Heart left ventricle (tissue), 16 donors: ENCODE results near the gene ERBB3. TPM values are rescaled to one million over a fixed set of nuclear protein-coding genes. Genes with fewer than 3 reads are reported as not detected.

Experiments
- ATAC-seq, 4 donors: fragments of 200-7000 bp; cut with Tn5 transposase; one replicate each; pipeline ENCODE4 v1.9.1; 2020 to 2022; ENCODE audit warnings: moderate library complexity in 4 of 4, mild to moderate bottlenecking in 3 of 4, moderate number of reproducible peaks in 1 of 4
- DNase-seq, 5 donors: peaks; one replicate each; pipeline ENCODE4 v3.0.0-alpha.2; 2020
- H3K27ac ChIP-seq, 12 donors: fragments of 200-600 bp; sonication (generic) in 4 of 12; one replicate each; pipeline versions ENCODE4 v1.5.0 to v1.8.0; 2016 to 2022; ENCODE audit warnings: mild to moderate bottlenecking in 2 of 12
- H3K27me3 ChIP-seq, 9 donors: fragments of 200-600 bp; sonication (generic) in 2 of 9; one replicate each; pipeline versions ENCODE4 v1.5.1 to v1.8.0; 2016 to 2022; ENCODE audit warnings: mild to moderate bottlenecking in 3 of 9
- H3K36me3 ChIP-seq, 9 donors: fragments of 200-600 bp; sonication (generic) in 2 of 9; one replicate each; pipeline versions ENCODE4 v1.5.0 to v1.8.0; 2018 to 2022; ENCODE audit warnings: mild to moderate bottlenecking in 2 of 9
- H3K4me1 ChIP-seq, 12 donors: fragments of 200-600 bp; sonication (generic) in 4 of 12; one replicate each; pipeline versions ENCODE4 v1.5.0 to v1.8.0; 2016 to 2022; ENCODE audit warnings: mild to moderate bottlenecking in 3 of 12
- H3K4me3 ChIP-seq, 12 donors: fragments of 200-600 bp; sonication (generic) in 4 of 12; one replicate each; pipeline versions ENCODE4 v1.5.0 to v1.8.0; 2017 to 2022; ENCODE audit warnings: mild to moderate bottlenecking in 9 of 12, moderate library complexity in 4 of 12
- H3K9me3 ChIP-seq, 12 donors: fragments of 200-600 bp; sonication (generic) in 4 of 12; one replicate each; pipeline versions ENCODE4 v1.5.0 to v1.8.0; 2016 to 2022; ENCODE audit warnings: mild to moderate bottlenecking in 1 of 12
- POLR2A ChIP-seq, 2 donors: fragments of 450-650 bp; IDR thresholded peaks; one replicate each; pipeline ENCODE4 v1.6.1; 2017; ENCODE audit warnings: antibody characterized with exemption in 2 of 2, mild to moderate bottlenecking in 2 of 2, moderate library complexity in 2 of 2
- WGBS, 4 donors: extraction: QIAGEN DNeasy Blood & Tissue Kit in 2 of 4; methylation state at CpG; one replicate each; pipeline versions ENCODE4 v1.1.5 to v1.1.7; 2013 to 2018; 5-methylcytosine and 5-hydroxymethylcytosine counted together
- intact Hi-C, 10 donors: fragments of 100-400 bp; cut with DNase I; formaldehyde crosslinking; loops; one replicate each; pipeline versions ENCODE4 v1.11.1 to v1.14.2; 2022
- polyA plus RNA-seq, 2 donors: library from polyadenylated mRNA; stranded (reverse); fragments of 200-250 nt; gene quantifications; one replicate each; pipeline ENCODE4 v1.2.3, GENCODE V29; 2013
- total RNA-seq, 9 donors: library from RNA; depleted of rRNA in 2 of 9; stranded (reverse); fragments of >200 nt in 2 of 9; fragmentation: NEBNext Ultra II Directional in 3 of 9; extraction: Animal tissue kit (Norgen Biotek cat#: 25700) in 3 of 9; gene quantifications; one replicate each; pipeline versions ENCODE4 v1.1.0 to v1.2.4, GENCODE V29; 2016 to 2023
- TF ChIP-seq, protein P1 (sequence below), 12 donors: fragments of 200-600 bp; sonication (generic) in 4 of 12; IDR thresholded peaks; one replicate each; pipeline versions ENCODE4 v1.5.0 to v1.8.0; 2018 to 2022; ENCODE audit warnings: antibody characterized with exemption in 12 of 12, mild to moderate bottlenecking in 5 of 12
- donor health status: ischemic (EF 13 %, LVEDD 7.1; RV severe dilation, severe dysfunction).
- donor health status: healthy with polysubstance abuse.
- donor health status: DM: no; HTN: yes; CAD: no.
- donor health status: DM: no; HTN: no; CAD: no.
- donor health status: ischemic (EF 25% LVEDD 6.9; RV normal size, moderate dysfunction).
- donor health status: ischemic (EF 25% LVEDD 5.7; RV mildly dilated, moderate dysfunction).
- donor health status: healthy.
- donor health status: DM: yes; HTN: yes; CAD: no.
- donor health status: ischemic (EF 35%, LVEDD 5.7; RV mildly dilated, moderate dysfunction).
- donor health status: nonischemic (EF 11% LVEDD 7.7; RV severe dilation, severe dysfunction).
- donor health status: DM: yes; HTN: yes; CAD: no.
- donor health status: PGD.
- donor health status: ischemic (EF 29% LVEDD 5.4; RV normal size, mild dysfunction).
- donor health status: nonischemic (EF 23%, LVEDD 6.1; RV moderate dilation, normal function).

Gene ERBB3
- total and polyA plus RNA-seq, 11 donors: 0.90 to 4.5 (median 2.2) TPM

DNA sequence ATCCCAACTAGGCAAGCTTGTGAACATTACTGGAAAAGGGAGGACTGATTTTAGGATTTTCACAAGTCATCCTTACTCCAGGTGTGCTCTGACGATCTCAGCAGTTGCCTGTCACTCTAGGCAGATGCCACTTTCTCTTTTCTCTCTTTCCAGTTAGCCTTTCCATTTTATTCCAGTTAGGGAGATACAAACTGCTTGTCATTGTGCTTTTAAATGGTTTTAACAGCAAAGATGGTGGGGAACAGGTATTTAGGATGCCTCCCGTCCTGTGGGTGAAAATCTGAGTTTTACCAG lies 25.6 kb downstream of the ERBB3 start:
- TF ChIP-seq POLR2A (IDR thresholded peaks at IDR 0.05): no peak
- TF ChIP-seq, protein P1, sequence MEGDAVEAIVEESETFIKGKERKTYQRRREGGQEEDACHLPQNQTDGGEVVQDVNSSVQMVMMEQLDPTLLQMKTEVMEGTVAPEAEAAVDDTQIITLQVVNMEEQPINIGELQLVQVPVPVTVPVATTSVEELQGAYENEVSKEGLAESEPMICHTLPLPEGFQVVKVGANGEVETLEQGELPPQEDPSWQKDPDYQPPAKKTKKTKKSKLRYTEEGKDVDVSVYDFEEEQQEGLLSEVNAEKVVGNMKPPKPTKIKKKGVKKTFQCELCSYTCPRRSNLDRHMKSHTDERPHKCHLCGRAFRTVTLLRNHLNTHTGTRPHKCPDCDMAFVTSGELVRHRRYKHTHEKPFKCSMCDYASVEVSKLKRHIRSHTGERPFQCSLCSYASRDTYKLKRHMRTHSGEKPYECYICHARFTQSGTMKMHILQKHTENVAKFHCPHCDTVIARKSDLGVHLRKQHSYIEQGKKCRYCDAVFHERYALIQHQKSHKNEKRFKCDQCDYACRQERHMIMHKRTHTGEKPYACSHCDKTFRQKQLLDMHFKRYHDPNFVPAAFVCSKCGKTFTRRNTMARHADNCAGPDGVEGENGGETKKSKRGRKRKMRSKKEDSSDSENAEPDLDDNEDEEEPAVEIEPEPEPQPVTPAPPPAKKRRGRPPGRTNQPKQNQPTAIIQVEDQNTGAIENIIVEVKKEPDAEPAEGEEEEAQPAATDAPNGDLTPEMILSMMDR (IDR thresholded peaks at IDR 0.05): no peak
- Histone ChIP-seq H3K27me3 (no peaks in the 10 kb centered on the region), H3K4me1 (peaks cover 0 to 37% (median 22%) of the 10 kb centered on the region in 12 donors), H3K27ac (peak overlapping the region in 3 of 12 donors; percentile 84 to 92 (median 84)), H3K9me3 (no peaks in the 10 kb centered on the region), H3K36me3 (peaks cover 3 to 46% (median 41%) of the 10 kb centered on the region in 9 donors), H3K4me3 (peak overlapping the region in 11 of 12 donors; percentile 51 to 93 (median 85))
- DNase-seq (no peak), ATAC-seq (no peak)
- intact Hi-C loops: loop anchor here in 2 of 10 donors (10.0 kb wide), 2 partner anchors 101 to 371 kb away; no protein-coding TSS in a partner anchor
- 34 to 44% (median 36%) methylated on average over 2 of the region's 2 CpGs for WGBS, 4 donors

DNA sequence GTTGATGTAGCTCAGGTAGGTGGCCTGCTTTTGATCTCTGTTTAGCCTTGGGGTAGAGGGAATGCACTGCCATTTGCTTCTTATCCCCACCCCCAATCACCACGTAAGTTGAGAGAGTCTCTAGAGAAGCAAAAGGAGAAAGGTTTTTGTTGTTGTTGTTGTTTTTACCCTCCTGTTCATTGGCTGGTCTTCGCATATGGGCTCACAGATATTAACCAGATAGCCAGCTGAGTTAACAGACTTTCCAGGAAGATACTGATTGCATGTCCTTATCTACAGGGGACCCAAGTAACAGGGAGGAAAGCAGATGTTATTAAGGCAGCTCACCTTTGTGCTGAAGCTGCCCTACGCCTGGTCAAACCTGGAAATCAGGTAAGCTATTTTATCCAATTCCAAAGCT lies 27.3 kb downstream of the ERBB3 start:
- Histone ChIP-seq H3K4me1 (peaks cover 0 to 35% (median 22%) of the 10 kb centered on the region in 12 donors), H3K27me3 (no peaks in the 10 kb centered on the region), H3K36me3 (peaks cover 3 to 63% (median 57%) of the 10 kb centered on the region in 9 donors), H3K4me3 (no peak overlapping the region), H3K27ac (no peak overlapping the region), H3K9me3 (no peaks in the 10 kb centered on the region)
- intact Hi-C loops: loop anchor here in 2 of 10 donors (10.0 kb wide), 2 partner anchors 102 to 372 kb away; no protein-coding TSS in a partner anchor
- TF ChIP-seq, protein P1 (IDR thresholded peaks at IDR 0.05): no peak
- no peak for TF ChIP-seq POLR2A (IDR thresholded peaks at IDR 0.05)
- DNase-seq (no peak), ATAC-seq (no peak)
- WGBS, 4 donors: 88 to 95% (median 93%) methylated on average over 3 of the region's 3 CpGs

DNA sequence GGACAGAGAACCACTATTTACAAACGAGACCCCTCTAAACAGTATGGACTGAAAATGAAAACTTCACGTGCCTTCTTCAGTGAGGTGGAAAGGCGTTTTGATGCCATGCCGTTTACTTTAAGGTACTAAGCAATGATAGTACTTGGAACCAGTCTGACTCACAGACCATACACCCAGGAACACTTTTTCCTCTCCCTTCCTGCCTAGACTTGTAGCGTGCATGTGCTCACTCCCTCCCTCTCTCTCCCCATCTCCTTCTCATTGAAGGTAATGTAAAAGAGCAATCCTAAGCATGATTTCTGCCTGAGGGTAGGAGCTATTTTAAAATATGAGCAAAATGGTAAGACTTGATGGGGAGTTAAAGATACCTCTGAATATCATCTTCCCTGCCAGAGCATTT lies 30.6 kb downstream of the ERBB3 start:
- 87 to 97% (median 92%) methylated on average over 5 of the region's 5 CpGs for WGBS, 4 donors
- Histone ChIP-seq H3K36me3 (peaks cover 3 to 85% (median 74%) of the 10 kb centered on the region in 9 donors), H3K27ac (no peak overlapping the region), H3K9me3 (no peaks in the 10 kb centered on the region), H3K4me1 (peaks cover 0 to 22% (median 11%) of the 10 kb centered on the region in 12 donors), H3K4me3 (no peak overlapping the region), H3K27me3 (no peaks in the 10 kb centered on the region)
- TF ChIP-seq, protein P1 (IDR thresholded peaks at IDR 0.05): no peak
- no peak for TF ChIP-seq POLR2A (IDR thresholded peaks at IDR 0.05)
- intact Hi-C loops: loop anchor here in 2 of 10 donors (5.0 to 10.0 kb wide), 2 partner anchors 66 to 373 kb away; partner anchors contain the start of gene RPS26 (in 1 of the 2)
- DNase-seq: no peak
- ATAC-seq: no peak

DNA sequence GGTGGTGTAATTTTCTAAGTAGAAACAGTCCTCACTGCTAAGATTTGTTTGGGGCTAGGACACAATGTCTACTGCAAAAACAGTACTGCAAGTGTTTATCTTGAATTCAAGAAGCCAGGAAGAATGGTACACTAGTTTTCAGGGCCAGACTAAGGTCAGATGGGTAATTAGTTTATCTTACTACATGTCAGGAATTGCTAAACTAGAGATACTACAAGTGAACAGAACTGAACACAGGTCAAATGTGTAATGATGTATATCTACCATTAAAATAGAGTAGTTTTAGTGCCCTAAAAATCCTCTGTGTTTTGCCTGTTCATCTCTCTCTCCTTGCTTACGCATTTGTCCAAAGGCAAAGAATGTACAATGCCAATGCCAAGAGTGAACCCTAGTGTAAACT lies 34.1 kb downstream of the ERBB3 start:
- H3K27ac ChIP-seq: no peak overlapping the region
- no peaks in the 10 kb centered on the region for H3K9me3 ChIP-seq
- no peak for ATAC-seq
- no peak overlapping the region for H3K4me3 ChIP-seq
- DNase-seq: no peak
- peaks cover 0 to 19% (median 11%) of the 10 kb centered on the region in 12 donors for H3K4me1 ChIP-seq
- H3K27me3 ChIP-seq: no peaks in the 10 kb centered on the region
- peaks cover 0 to 57% (median 49%) of the 10 kb centered on the region in 9 donors for H3K36me3 ChIP-seq
- intact Hi-C loops: loop anchor here in 2 of 10 donors (5.0 to 10.0 kb wide), 2 partner anchors 69 to 377 kb away; partner anchors contain the start of gene RPS26 (in 1 of the 2)
- TF ChIP-seq, protein P1 (IDR thresholded peaks at IDR 0.05): no peak
- no peak for TF ChIP-seq POLR2A (IDR thresholded peaks at IDR 0.05)
- WGBS, 4 donors: 93 to 97% (median 95%) methylated on average over 1 of the region's 1 CpG
